GM12801 (cell line): Measurements from ENCODE around the gene ENAM.

Experiments used
- CTCF ChIP-seq: IDR thresholded peaks from one replicate; pipeline ENCODE4 v1.5.1; 2011; ENCODE audit warnings: control low read depth; ENCODE audit not compliant: insufficient read length; ENCODE audit errors: extremely low read depth

Gene ENAM

DNA sequence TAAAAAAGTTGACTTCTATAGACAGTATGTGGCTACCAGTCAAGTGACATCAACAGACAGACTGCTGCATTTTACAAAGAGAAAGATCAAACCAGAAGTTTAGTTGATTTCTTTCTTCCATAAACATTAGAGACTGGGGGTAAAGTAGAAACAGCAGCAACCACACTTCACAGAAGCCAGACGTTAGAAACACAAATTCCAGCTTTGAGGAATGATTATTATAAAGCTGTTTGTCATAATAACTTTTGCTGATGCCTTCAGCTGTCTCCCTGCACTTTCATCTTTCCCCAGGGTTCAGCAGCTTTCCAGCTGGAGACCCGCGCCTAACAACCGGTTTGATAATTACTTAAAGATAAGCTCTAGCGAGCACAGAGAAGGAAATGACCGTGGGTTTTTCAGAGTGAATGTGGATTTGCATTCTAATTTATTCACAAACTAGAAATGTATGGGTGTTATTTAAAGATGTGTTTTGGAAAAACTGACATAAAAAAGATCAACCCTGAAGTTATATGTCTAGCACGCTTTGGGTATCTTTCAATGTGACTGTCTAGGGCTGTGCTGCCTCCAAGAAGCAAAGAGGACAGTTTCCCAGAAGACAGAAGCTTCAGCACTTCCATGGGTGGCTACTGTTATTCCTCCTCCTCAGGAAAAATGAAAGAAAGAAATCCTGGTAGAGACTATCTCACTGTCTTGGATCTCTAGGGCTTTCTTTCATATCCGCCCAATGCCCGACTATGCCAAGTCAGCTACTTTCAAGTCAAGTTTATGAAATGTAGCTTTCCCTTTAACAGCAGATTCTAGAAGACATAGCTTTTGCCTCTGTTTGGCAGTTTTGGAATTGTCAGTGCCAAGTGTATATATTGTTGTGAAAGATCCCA is 15.0 kb upstream of the ENAM start:
- no peak for TF ChIP-seq CTCF

GRCh38 chr4:70614184-70614555 is 14.4 kb upstream of the ENAM start:
- TF ChIP-seq CTCF: no peak

GRCh38 chr4:70619288-70619687 is 9.3 kb upstream of the ENAM start:
- TF ChIP-seq CTCF: no peak

DNA sequence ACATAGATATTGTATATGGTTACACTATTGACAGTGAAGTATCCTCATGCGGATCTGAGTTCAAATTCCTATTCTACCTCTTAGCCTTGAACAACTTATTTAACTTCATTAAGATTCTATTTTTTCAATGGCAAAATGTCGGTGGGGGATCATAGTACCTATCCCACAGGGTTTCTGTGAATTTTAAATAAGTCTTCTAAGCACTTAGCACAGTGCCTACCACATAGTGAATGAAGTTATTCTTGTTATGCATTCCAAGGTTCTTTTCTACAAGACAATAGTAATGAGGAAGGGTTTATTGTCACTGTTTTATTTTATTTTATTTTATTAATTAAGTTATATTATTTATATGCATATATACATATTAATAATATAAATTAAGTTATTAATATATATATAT is 8.8 kb upstream of the ENAM start:
- TF ChIP-seq CTCF: no peak

DNA sequence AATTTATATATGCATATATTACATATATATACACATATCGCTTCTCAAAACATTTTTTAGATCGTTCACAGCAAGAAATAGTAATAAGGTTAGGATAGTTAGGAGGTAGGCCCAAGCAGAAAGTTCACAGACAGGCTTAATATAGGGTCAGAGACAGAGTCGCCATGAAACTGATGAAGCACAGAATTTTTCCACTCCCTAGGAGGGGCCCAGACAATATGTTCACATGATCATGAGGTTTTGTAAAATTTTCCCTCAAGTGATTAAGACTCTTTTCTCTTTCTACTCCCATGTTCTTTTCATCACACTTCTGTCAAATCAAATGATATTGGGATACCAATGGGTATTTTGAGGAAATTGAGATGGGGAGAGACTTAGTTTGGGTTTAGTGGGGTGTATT is 5.2 kb upstream of the ENAM start:
- TF ChIP-seq CTCF: no peak

GRCh38 chr4:70624226-70624793 is 4.2 kb upstream of the ENAM start:
- TF ChIP-seq CTCF: no peak

DNA sequence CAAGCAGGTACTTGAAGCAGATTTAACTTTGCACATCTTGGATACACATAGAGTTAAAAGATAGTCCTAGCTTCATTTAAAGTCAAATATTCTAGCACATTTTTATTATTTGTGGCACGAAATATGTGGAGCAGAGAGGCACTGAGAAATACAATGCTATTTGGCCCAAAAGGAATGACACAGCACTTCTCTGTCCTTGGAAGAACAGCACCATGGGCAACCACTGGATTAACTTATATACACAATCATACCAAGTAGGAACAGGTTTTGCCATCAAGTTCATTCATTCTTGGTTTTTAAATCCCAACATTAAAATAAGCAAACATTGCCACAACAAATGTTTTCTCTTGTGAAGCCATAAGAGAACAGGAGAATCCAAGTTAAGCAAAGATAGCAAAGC is 924 bp upstream of the ENAM start:
- TF ChIP-seq CTCF: no peak
